OCI-LY1 (cell line): Measurements from ENCODE around the gene ANKS4B.
"Not testable (repeated sequence)": the region's sequence is repeated elsewhere in the genome, so short reads cannot be mapped to it uniquely, and the experiment has no call there.

Experiments used
- EZH2 ChIP-seq: fragments of 200-600 bp; sonication (generic), shearing (Covaris generic); IDR thresholded peaks from 2 replicates; pipeline ENCODE4 v1.8.0; 2017; ENCODE audit warnings: borderline replicate concordance, mixed run types, mild to moderate bottlenecking, antibody characterized with exemption, low read length, moderate library complexity, mixed read lengths
- TF ChIP-seq, protein P1 (sequence below): fragments of 200-600 bp; sonication (generic), shearing (Covaris generic); IDR thresholded peaks from 2 replicates; pipeline ENCODE4 v1.5.1; 2017; ENCODE audit warnings: mild to moderate bottlenecking, antibody characterized with exemption, low read length, moderate library complexity, mixed read lengths

GRCh38 chr16:21272763-21273162 lies 39.3 kb downstream of the ANKS4B start:
- TF ChIP-seq, protein P1, sequence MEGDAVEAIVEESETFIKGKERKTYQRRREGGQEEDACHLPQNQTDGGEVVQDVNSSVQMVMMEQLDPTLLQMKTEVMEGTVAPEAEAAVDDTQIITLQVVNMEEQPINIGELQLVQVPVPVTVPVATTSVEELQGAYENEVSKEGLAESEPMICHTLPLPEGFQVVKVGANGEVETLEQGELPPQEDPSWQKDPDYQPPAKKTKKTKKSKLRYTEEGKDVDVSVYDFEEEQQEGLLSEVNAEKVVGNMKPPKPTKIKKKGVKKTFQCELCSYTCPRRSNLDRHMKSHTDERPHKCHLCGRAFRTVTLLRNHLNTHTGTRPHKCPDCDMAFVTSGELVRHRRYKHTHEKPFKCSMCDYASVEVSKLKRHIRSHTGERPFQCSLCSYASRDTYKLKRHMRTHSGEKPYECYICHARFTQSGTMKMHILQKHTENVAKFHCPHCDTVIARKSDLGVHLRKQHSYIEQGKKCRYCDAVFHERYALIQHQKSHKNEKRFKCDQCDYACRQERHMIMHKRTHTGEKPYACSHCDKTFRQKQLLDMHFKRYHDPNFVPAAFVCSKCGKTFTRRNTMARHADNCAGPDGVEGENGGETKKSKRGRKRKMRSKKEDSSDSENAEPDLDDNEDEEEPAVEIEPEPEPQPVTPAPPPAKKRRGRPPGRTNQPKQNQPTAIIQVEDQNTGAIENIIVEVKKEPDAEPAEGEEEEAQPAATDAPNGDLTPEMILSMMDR, result not testable (repeated sequence)
- TF ChIP-seq EZH2, result not testable (repeated sequence)
